HG03439 (cell line): Measurements from ENCODE around the gene ERICH6.
A peak's percentile ranks its signal among the peaks of the same experiment; 100 is the strongest.

Experiments
- ATAC-seq: cut with Tn5 transposase; IDR thresholded peaks from one replicate; pipeline ENCODE4 v1.9.1; 2021; ENCODE audit warnings: mild to moderate bottlenecking, moderate library complexity; ENCODE audit not compliant: unreplicated experiment

Gene ERICH6

GRCh38 chr3:150703756-150704344 lies at the start of gene ERICH6:
ERICH6 (minus strand) TSS chr3:150703920; CDS start chr3:150703898, 22 bp downstream.
- peak; percentile 97 for ATAC-seq

GRCh38 chr3:150751781-150752263 lies 48.1 kb upstream of the ERICH6 start:
- no peak for ATAC-seq

- no peak for ATAC-seq
Observed at GRCh38 chr3:150749255-150749654, 45.5 kb upstream of the ERICH6 start.

GRCh38 chr3:150748684-150749047 lies 44.9 kb upstream of the ERICH6 start:
- no peak for ATAC-seq

- ATAC-seq, result no peak
Observed at GRCh38 chr3:150747886-150748683, 44.4 kb upstream of the ERICH6 start.

GRCh38 chr3:150746791-150747590 lies 43.3 kb upstream of the ERICH6 start:
- ATAC-seq, result no peak

DNA sequence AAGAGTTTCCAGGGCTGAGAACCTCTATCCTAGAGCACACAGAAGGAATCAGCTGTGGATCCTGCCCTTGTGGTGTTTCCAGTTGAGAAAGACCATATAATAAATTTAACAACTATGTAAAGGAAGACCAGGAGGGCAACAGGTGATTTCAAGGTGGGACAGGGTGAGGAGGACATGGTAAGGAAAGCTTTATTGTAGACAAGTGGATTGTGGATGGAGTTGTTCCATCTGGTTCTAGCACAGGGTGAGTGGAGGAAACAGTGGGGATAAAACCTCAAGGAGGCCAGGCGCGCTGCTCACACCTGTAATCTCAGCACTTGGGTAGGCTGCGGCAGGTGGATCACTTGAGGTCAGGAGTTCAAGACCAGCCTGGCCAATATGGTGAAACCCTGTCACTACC lies 42.1 kb upstream of the ERICH6 start:
- no peak for ATAC-seq

- ATAC-seq, result no peak
Observed at GRCh38 chr3:150744919-150745211, 41.1 kb upstream of the ERICH6 start.

- no peak for ATAC-seq
Observed at GRCh38 chr3:150744041-150744918, 40.6 kb upstream of the ERICH6 start.

DNA sequence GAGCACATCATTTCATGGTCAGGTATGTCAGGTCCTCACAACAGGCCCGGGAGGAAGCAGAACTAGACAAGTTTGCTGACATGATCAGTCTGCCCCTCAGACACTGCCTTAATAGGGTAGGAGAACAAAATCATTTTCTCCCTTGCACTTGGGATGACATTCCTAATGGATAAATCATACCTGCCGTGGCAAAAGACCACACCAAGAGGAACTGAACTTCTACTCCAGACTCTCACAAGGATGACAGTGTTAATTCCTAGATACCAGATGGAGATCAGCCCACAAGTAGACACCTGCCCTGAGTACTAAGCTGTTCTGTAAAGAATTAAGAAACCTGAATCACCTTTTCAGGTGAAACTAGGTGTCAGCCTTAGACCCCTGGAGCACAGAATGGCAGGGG lies 39.8 kb upstream of the ERICH6 start:
- no peak for ATAC-seq

GRCh38 chr3:150742679-150743078 lies 39.0 kb upstream of the ERICH6 start:
- ATAC-seq, result no peak

- no peak for ATAC-seq
Observed at GRCh38 chr3:150742141-150742523, 38.4 kb upstream of the ERICH6 start.

GRCh38 chr3:150741497-150742140 lies 37.9 kb upstream of the ERICH6 start:
- ATAC-seq, result no peak

GRCh38 chr3:150740733-150741496 lies 37.2 kb upstream of the ERICH6 start:
- no peak for ATAC-seq

DNA sequence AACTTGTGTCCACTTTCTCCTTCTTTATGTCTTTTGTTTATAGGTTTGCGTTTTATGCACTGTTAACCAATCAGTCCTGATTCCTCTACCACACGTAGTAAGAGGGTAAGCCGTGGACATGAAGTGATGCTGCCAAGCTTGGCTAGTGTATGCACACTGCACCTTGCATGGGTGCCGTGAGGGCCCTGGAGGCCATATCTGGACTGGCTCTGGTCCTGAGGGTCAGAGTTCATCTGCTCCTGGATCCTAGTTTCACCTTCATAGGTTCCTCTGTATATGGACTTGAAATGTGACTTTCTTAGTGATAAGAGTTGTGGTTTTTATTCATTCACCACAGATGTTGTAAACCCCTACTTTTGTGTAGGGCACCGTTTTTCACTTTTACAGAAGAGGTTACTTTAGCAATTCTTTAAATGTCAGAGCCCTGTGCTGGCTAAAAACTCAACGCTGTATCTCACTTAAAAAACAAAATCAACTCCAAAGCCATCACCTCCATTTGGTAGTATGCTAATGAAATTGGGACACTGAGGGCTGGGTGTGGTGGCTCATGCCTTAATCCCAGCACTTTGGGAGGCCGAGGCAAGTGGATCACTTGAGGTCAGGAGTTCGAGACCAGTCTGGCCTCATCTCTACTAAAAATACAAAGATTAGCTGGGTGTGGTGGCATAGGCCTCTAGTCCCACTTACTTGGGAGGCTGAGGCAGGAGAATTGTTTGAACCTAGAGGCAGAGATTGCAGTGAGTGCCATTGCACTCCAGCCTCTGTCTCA lies 36.3 kb upstream of the ERICH6 start:
- peak; percentile 19 for ATAC-seq

DNA sequence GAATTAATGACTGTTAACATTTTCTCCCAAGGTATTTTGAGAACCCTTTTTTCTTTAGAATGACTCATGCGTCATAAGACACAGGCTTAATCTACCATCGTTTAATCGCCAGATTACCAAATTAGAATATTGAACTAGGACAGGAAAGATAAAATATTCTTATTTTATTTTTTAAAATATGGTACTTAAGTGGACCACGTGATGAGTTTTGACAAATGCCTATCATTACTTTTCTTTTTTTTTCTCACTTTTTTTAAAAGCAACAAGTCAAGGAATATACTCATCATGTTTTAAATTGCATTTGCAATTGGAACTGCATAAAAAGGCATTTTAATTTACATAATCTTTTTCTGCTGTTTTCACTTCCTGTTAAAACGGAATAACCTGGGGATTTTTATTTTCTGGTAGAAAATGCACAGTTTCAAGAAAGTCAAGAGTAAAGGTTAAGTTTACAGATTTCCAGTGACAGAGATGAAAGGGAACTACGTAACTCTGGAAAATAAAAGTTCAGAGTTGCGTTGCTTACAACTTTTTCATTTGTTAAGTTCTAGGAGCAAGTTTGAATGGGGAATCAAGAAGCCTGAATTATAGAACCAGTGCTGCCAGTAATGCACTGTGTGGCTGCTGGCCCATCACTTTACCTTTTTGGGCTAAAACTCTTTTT lies 35.6 kb upstream of the ERICH6 start:
- ATAC-seq, result peak; percentile 35

- no peak for ATAC-seq
Observed at GRCh38 chr3:150738688-150739087, 35.0 kb upstream of the ERICH6 start.
